ENCODE data around the gene MPZL2. TPM values are rescaled to one million over a fixed set of nuclear protein-coding genes. Genes with fewer than 3 reads are reported as not detected.

MPZL2 gene
- total RNA-seq, 1 experiment from 2014 or later: 0.26 TPM

GRCh38 chr11:118210323-118210722 is 53.8 kb downstream of the MPZL2 start:
- Mint-ChIP-seq H3K27ac (peak overlapping the region in 2 of 3 experiments; percentile 52 to 91; a peak in 4 of 7 replicates), H3K36me3 (ENCODE audit: insufficient read depth in 1 of 3, low read depth in 3 of 3) (peaks cover 0 to 14% (median 0%) of the 10 kb centered on the region in 3 experiments; a peak in 3 of 7 replicates), H3K4me3 (peak overlapping the region in 1 of 2 experiments; percentile 11; a peak in 1 of 5 replicates), H3K4me1 (peaks cover 59 to 61% of the 10 kb centered on the region in 2 experiments), H3K27me3 (ENCODE audit: low read depth) (peaks cover 4% of the 10 kb centered on the region), H3K9me3 (peaks cover 0 to 6% of the 10 kb centered on the region in 2 experiments; a peak in 3 of 5 replicates)
- H3K9ac ChIP-seq (ENCODE audit: extremely low read depth, insufficient read length, low read length): no peak overlapping the region
- H2BK120ac ChIP-seq (ENCODE audit: low read depth, low read length, poor library complexity, severe bottlenecking): no peak overlapping the region
- no peak overlapping the region; the same call in 1 of the 2 replicates for H3K14ac ChIP-seq (ENCODE audit: insufficient read depth, low read length)
- no peak overlapping the region for H3K56ac ChIP-seq (ENCODE audit: insufficient read length, low read depth, low read length)
- no CpG with 5 or more reads among the region's 7 CpGs for WGBS (ENCODE audit: extremely low coverage, insufficient read length, low lambda C conversion rate)
- no peak overlapping the region for H4K8ac ChIP-seq (replicated peaks; ENCODE audit: insufficient read length, low read depth, low read length)
- H3K27me3 ChIP-seq (ENCODE audit: insufficient read depth, low read length): no peaks in the 10 kb centered on the region
- H3T11ph ChIP-seq (ENCODE audit: low read length): no peak overlapping the region
- H2AFZ ChIP-seq (ENCODE audit: low read length): no peak overlapping the region
- no peak for DNase-seq
- H4K20me1 ChIP-seq (ENCODE audit: control insufficient read depth, insufficient read depth, insufficient read length): no peaks in the 10 kb centered on the region
- no peak for TF ChIP-seq CTCF (conservative IDR thresholded peaks at IDR 0.05)
- no peak overlapping the region for H2BK12ac ChIP-seq (ENCODE audit: insufficient read length, low read depth, low read length)
- no peak overlapping the region for H4K5ac ChIP-seq (ENCODE audit: insufficient read length, low read depth, low read length)
- H3K79me2 ChIP-seq (ENCODE audit: insufficient read depth, low read length): no peaks in the 10 kb centered on the region
- no peak overlapping the region for H2BK20ac ChIP-seq (ENCODE audit: low read depth, low read length, poor library complexity, severe bottlenecking)
- H3K9me3 ChIP-seq (ENCODE audit: control insufficient read depth, low read depth, low read length): no peaks in the 10 kb centered on the region
- H3K23me2 ChIP-seq (ENCODE audit: insufficient read length, low read depth, low read length, poor library complexity, severe bottlenecking): no peaks in the 10 kb centered on the region
- H2BK5ac ChIP-seq (ENCODE audit: insufficient read length, low read length): no peak overlapping the region
- H3K18ac ChIP-seq (ENCODE audit: insufficient read length, low read depth, low read length): no peak overlapping the region
- no peak overlapping the region for H3K4me2 ChIP-seq (ENCODE audit: insufficient read depth, insufficient read length, low read length)
- no peak overlapping the region for H2BK15ac ChIP-seq (ENCODE audit: low read depth, low read length)
- H3K79me1 ChIP-seq (ENCODE audit: insufficient read depth, low read depth, low read length, poor library complexity, severe bottlenecking): no peaks in the 10 kb centered on the region
- no peak overlapping the region for H3K27ac ChIP-seq (ENCODE audit: insufficient read length, low read depth, low read length)
- no peak overlapping the region for H2AK5ac ChIP-seq (ENCODE audit: insufficient read length, low read length)
- no peak overlapping the region for H3K23ac ChIP-seq (ENCODE audit: insufficient read length, low read depth, low read length)
- no peak overlapping the region for H4K91ac ChIP-seq (ENCODE audit: insufficient read length, low read depth, low read length)
- H3K4ac ChIP-seq (ENCODE audit: low read depth, low read length): no peak overlapping the region
- H3K4me1 ChIP-seq (ENCODE audit: insufficient read depth, low read length): peaks cover 29% of the 10 kb centered on the region

All from H9 (cell line).